GM18868 (cell line): ENCODE measurements around the gene HECW1.
"Not testable (repeated sequence)": the region's sequence is repeated elsewhere in the genome, so short reads cannot be mapped to it uniquely, and the experiment has no call there.

Experiments
- ATAC-seq: cut with Tn5 transposase; IDR thresholded peaks from one replicate; pipeline ENCODE4 v1.9.1; 2021; ENCODE audit warnings: mild to moderate bottlenecking, moderate library complexity; ENCODE audit not compliant: unreplicated experiment

Gene HECW1

DNA sequence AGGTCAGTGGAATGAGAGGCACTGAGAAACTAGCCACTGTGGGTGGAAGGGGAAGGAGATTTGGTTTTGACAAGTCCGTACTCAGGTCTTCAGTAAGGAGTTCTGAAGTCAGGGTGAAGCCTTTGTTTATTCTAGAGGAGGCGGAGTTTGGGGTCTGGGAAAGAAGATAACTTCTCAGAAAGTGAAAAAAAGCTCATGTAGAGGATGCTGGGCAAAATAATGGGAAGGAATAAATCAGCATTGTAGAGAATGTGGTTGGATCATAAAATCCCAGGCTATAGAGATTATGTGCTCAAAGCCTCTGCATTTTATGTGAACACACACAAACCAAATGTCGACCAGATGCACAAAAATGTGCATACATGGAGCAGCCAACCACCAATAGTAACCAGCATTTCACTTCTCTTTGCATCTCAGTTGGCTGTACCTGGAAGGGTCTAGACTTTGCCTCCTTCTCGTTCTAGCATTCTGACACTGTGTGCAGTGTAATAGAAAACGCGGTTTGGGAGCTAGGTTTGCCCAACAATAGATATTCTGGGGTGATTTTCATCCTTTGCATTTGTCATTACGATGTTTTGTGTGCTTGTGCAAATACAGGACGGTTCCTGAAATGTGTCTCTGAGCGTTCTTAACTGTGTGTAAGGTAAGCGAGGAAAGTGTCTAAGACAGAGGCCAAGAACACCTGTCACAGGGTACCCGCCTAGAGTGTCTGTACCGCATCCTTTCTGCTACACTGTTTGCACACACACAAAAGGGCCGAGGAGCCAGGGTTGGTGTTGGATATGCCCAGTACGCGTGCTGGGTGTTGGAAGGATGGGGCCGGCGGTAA is 603 bp upstream of the HECW1 start:
- no peak for ATAC-seq

DNA sequence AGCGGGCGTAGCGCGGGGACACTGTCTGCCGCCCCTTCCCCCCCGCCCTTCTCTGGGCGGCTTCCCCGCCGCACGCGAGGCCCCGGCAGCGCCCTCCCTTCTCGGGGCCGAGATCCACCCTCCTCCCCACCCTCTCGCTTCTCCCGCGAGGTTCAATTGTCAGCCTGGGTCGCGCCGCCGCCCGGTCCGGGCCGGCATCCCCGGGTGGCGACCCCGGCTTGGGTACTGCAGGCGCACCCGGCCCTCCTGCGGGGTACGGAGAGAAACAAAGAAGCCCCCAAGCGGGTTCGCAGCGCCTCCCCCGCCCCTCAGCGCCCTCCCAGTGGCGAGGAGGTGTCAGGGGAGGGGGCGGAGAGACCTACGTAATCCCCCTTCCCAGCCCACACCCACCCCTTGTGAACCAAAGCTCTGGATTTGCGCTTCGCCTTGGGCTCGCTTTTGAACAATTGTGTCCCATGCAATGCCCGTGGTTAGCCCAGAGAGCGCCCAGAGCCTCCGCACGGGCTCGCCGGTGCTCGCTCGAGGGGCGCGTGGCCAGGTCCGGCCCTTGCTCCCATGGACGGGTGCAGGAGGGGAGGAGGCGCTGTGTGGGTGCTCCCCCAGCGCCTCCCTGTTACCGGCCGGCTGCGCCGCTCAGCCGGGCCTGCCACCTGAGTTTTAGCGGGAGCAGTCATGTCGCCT is 634 bp downstream of the HECW1 start:
- ATAC-seq = no peak

DNA sequence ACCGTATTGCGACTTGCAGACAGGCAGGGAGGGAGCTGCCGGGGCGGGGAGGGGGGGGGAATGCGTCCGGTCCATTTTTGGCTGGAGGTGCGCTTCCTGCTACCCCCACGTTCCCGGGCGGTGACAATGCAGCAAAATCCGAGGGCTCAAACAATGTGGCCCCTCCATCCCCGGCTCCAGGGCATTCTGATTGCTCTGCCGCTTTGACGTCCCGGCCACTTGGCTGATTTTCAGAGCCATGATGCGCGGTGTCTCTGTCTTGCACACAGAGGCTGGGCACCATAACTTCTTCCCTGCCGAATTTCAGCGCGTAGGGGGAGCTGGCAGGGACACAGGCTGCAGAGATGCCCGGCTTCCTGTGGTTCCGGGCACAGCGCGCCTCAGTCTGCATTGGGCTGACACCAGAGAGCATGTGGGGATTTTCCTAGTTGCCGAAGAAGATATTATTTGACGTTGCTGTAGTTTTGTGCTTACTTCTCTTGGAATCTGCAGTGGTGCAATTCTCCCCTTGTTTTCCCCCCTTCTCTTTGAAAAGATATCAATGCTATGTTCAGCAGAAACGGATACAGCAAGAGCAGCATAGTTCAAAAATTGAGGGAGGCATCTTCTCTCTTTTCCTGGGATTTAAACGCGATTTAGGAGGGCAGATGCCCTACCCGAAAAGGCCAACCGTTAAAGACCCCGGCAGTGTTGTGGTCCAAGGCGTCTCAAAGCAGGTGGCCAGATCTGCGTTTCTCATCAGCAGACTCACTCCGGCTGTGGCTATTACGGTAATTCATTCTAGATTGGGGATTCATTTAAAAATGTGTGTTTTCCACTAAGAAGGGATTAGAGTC is 1.4 kb downstream of the HECW1 start:
- no peak for ATAC-seq

DNA sequence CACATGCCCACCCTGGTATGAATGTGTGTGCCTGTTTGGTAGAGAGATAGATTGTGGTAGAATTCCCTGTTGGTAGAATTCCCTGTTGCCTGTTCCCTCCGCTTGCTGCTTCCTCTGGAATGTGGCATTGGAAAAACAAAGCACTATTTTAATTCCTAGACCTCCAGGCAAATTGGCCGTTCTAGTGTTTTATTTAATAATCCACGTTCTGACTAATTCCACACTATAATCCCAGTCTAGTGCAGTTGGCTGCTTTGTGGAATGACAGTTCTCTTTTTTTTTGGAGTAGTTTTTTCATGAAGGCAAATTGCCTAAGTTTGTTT is 2.0 kb downstream of the HECW1 start:
- ATAC-seq = no peak

DNA sequence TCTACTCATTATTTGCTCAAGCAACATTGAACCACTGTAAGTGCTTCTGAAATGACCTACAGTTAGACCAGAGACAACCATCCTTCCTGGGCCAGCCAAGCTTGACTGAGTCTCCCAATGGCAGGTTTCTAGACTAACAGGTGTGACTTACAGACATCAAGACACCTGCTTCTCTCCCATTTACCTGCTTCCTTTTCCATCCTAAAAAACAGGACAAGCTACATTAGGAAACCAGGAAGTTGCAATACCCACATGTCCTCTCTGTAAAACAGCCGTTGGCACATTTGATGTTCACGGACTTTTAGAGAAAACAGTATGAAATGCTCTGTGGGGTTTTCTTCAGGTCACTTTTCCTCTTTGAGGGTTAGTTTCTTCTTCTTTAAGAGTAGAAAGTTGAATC is 4.0 kb downstream of the HECW1 start:
- no peak for ATAC-seq

DNA sequence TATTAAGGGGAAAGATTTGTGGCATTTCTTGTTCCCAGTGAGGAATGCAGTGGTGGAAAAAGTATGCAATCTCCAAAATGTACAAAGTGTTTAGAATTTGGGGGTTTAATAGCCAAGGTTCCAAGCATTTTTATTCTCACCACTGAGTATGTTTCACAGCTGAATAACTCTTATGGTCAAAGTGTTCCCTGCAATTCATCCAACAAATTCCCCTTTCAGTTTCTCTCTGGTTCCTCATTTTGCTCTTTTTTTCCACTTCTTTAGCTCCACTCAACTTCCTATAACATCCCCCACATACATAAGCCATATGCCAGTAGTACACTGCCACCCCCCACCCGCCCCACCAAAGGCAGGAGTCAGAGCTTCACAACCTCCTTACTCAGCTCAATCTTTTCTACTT is 4.6 kb downstream of the HECW1 start:
- no peak for ATAC-seq

DNA sequence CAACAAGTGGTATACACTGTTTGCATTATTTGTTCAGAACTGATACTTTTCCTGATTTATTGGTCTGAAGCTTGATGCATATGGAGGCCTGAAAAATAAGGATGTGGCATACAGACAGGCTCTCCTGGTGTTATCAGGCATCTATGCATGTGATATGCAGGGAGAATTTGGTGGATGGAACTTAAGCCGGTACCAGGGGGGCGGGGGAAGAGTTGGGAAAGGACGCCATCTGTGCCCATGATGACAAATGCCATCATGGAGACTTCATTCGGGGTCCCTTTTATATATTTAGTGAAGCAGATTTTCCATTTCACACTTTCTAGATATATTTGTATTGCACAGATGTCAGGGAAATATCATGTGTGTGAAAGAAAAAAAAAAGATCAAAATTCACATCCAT is 5.4 kb downstream of the HECW1 start:
- no peak for ATAC-seq

DNA sequence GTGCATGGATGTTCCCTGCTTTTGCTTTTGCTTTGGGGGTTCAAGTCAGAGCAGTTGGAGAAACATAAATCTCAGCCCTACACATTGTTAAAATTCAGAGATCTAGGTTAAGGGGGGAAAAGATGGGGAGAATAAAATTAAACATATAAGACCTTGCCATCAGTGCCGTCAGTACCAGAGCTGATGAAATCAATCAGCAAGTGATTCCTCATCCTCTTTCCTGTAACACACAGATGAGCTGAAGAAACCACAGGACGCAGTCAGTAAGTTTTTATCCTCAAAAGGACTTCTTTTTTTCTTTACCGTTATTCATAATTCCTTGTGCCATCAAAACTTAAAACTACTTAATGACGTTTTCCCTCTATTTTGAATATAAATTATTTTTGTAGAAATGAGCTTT is 5.9 kb downstream of the HECW1 start:
- ATAC-seq = no peak

DNA sequence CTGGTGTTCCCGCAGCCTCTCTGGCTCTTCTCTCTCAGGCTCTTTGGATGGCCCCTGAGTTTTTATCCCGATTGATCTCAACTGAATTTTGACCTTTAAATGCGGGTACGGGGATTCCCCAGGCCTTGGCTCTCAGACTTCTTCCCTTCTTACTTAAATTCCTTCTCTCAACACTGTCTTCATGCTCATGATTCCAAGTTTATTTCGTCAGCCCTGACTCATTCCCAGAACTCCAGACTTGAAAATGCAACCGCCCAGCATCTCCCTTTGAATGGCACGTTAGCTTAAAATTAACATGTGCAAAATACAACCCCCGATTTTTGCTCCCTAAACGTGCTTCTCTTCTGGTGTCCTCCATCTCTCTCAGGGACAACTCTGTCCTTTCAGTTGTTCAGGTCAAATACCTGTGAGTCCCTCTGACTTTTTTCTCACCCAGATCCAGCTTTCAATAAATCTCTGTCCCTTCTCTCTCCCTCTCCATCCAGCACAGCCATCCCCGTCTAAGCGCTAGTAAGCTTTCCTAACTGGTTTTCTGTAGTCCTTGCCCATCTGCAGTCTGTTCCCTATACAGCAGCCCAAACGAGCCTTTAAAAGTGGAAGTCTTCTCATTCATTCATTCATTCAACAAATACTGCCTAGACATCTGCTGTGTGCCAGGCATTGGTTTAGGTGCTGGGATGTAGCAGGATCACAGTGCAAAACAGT is 7.1 kb downstream of the HECW1 start:
- ATAC-seq = no peak

DNA sequence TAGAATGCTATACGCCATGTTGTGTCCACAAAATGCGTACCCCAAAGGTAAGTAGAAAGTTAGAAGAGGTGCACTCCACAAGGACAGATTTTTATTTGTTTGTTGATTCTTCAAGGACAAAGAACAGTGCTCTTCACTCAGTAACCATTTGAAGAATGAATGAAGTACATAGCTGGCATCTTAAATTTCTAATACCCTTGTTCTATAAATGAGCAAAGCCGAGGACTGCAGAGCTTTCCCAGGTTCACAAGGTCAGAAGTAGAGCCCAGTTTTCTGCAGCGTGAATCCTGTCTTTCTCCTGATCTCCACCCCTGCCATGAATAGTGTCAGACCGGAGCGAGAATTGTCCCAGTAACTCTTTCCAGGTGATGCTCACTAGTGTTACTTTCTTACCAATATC is 9.5 kb downstream of the HECW1 start:
- no peak for ATAC-seq

DNA sequence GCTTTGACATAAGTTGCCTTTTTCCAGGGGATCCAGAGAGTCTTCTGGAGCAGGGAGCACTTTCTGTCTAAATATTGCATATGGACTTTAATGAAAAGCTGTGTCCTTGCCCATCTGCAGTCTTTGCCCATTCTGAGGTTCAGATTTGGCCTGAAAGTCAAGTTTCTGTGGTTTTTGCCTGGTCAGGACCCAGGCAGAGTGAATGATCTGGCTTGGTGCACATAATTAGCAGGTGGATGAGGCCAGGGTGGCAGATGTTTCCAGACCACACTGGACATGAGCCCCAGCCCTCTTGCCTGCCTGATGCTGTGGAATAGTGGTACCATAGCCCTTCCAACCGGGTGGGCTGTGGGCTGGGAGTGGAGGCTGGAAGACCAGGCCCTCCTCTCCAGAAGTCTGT is 11.0 kb downstream of the HECW1 start:
- ATAC-seq = no peak

DNA sequence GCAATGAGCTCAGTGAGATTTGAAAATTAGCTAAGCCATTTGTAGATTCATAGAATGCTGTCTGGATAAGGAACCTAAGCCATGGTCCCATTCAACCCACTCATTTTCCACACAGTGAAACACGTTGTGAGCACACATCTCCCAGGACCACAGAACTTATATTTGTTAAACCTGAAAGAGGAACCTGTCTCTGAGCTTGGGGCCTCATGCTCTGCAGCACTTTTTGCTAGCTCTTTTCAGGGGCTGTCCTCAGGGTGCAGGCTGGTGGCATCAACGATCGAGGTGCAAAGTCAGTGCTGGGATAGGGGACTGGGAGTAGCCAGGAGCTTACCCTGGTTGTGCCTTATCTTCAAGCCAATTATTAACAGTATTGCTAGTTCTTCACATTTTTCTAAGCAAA is 11.9 kb downstream of the HECW1 start:
- ATAC-seq = no peak

DNA sequence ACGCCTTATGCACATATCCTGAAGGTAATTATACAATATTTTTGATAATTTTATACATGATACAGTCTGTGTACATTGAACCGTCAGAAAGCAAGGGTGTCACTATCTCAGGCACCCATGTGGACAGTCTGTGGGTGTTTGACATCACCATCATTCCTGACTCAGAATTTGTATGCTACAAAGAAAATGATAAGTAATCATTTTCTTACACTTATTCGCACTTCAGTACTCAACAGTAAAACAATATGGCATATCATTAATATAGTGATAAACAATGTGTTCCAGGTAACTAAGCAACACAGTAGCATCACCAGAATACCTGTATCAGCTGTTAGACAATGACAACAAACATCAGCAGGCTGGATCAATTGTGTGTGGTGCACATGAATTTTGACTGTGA is 17.9 kb downstream of the HECW1 start:
- no peak for ATAC-seq

DNA sequence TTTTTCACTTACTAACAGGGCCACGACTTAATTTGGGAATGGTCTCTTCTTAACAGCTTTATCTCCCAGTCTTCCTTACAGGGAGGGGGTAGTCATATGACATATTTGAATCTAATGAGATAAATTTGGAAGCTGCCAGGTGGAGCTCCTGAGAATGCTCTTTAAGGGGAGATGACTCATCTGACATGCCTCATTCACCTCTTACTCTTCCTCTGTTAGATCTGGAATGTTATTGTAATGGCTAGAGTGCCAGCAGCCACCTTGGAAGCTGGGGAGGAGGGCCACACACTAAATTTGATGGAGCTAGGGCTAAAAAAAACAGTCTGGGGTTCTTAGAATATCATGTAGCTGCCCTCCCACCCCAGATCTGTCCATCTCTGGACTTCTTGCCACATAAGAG is 22.7 kb downstream of the HECW1 start:
- ATAC-seq = no peak

DNA sequence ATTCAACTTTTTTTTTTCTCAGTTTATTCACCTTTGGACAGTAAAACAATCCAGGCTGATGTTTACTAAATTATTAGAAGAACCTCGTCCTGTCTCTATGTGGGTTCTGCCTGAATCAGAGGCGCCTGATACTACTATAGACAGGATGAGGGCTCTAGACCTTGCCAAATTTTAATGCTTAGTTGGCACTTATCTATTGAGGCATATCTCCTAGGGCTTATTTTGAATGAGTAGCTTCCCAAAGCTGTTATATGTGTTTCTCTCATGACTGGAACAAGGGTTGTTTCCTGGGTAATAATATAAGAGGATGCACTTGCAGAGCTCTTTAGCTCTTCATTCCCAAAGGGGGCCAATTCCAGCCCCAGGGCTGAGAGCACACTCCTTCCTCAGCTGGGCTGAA is 23.6 kb downstream of the HECW1 start:
- no peak for ATAC-seq

DNA sequence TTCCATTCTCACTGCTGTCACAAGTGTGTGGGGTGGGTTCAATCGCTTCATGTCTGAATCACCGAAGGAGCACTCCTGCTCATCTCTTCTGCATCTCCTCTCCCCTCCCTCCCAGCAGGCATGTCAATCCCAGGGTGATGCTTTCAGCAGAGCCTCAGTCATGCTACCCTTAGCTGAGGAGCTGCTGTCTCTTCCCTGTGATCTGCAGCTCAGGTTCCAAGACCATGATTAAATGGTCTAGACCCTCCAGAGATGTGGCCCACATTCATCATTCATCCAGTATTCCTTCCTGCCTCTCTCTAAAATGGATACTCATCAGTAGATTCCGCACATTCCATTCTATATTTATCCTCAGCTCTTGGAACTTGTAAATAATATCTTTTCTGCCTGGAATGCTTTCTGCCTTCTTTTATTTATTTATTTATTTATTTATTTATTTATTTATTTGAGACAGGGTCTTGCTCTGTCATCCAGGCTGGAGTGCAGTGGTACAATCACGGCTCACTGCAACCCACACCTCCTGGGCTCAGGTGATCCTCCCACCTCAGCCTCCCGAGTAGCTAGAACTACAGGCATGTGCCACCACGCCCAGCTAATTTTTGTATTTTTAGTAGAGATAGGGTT is 24.8 kb downstream of the HECW1 start:
- ATAC-seq = not testable (repeated sequence)

DNA sequence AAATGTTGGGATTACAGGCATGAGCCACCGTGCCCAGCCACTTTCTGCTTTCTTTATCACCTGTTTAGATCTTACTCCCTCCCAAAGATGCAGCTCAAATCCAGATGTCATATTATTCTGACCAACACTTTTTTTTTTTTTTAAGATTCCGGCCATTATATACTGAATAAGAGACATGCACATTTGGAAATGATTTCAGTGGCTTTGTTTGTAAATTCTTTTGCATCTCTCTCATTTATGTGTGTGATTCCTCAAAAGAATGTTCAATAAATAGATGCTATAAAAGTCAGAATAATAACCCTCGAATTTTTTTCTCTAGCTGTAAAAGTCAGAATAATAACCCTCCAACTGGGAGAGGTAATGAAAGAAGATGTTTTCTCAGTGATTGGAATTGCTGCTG is 25.4 kb downstream of the HECW1 start:
- no peak for ATAC-seq

DNA sequence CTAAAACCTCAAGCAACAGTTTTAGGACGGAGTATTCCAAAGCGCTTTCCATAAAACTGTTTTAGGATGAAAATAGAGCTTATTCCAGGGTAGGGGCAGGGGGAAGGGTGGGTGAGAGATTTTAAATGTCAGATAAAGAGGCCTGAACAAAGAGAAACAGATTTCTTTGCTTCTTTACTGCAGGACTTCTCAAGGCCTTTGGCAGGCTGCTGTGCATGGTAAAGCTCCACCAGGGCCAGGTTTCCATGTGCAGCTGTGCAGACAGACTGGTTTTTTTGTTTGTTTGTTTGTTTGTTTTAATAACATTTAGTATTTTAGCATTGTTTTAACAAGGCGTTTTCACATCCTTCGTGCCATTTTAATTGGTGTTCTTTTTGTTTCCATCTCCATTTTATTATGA is 26.3 kb downstream of the HECW1 start:
- no peak for ATAC-seq

DNA sequence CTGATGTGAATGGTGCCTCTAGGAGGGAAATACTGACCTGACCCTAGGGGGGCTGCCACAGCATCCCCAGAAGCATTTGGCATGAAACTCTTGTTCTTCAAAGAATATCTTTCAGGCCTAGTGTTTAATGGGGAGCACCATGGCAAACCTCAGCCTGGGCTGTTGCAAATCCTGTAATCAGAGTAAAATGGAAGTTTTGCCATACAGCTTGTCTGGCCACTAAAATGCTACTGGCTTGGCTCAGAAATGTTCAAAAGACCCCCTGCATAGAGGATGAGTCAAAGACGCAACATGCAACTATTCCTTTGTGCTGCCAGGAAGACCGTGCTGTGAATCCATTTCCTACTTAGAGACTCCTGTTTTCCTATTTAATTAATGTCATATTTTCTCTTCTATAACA is 26.7 kb downstream of the HECW1 start:
- no peak for ATAC-seq

DNA sequence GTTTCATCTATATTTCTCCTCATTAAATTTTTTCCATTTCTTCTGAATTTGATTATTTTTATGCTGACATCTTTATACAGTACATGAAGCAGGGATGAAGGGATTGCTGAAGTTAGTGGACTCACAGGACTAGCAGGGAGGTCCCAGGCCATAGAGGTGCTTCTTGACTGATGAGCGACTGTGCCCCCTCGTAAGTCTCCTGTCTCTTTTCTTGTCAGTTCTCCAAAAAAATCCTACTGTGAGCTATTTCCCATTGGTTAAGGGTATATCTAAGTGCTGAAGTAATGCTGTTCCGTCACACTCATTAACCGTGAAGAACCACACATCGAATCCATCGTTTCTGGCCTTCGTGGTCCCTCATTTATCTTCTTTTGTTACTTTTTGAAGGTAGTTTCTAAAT is 27.7 kb downstream of the HECW1 start:
- no peak for ATAC-seq

DNA sequence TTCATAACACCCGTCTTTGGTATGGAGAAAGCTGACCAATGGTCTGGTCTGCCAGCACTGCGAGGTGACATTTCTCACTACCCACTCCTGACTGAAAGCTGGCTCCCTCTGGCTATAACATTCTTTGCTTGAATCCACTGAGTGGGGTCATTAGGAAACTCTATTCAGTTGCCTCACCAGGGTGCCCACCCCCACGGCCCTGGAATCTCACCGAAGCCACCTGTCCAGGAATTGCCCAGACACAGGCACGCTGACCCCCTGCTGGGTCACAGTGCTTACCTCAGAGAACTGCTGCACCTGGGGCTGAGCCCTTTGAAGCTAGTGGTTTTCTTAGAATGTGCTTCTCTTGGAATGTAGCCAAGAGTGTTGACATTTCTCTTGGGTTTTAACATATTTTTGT is 28.6 kb downstream of the HECW1 start:
- no peak for ATAC-seq
